CD14-positive monocyte (primary cell): ENCODE results near the gene EIF4A3. TPM values are rescaled to one million over a fixed set of nuclear protein-coding genes. Genes with fewer than 3 reads are reported as not detected.

ENCODE experiments used
- DNase-seq, 3 donors: peaks; one replicate each; pipeline ENCODE4 v3.0.0-alpha.2; 2011 to 2022
- H2AFZ ChIP-seq: 2 replicates; pipeline ENCODE4 v1.6.0; 2012; ENCODE audit warnings: mild to moderate bottlenecking, low read depth, low read length, inconsistent platforms; ENCODE audit not compliant: insufficient read depth, poor library complexity, severe bottlenecking
- H3K27ac ChIP-seq, 2 donors: 1 replicate in 1 of 2; 2 replicates in 1 of 2; pipeline ENCODE4 v1.5.1; 2012 to 2013; ENCODE audit warnings: low read length in 2 of 2, control low read depth in 1 of 2, inconsistent platforms in 1 of 2, low read depth in 1 of 2, mild to moderate bottlenecking in 1 of 2
- H3K27me3 ChIP-seq, 2 donors: one replicate each; pipeline versions ENCODE4 v1.6.0 to v1.6.1; 2011 to 2013; ENCODE audit warnings: low read length in 2 of 2; ENCODE audit not compliant: control insufficient read depth in 2 of 2, insufficient read depth in 2 of 2
- H3K36me3 ChIP-seq, 2 donors: replicated peaks in 1 of 2; 1 replicate in 1 of 2; 2 replicates in 1 of 2; pipeline versions ENCODE4 v1.5.1 to v1.6.1; 2012 to 2013; ENCODE audit warnings: low read length in 2 of 2, control low read depth in 1 of 2, inconsistent platforms in 1 of 2, mild to moderate bottlenecking in 1 of 2; ENCODE audit not compliant: insufficient read depth in 2 of 2, control insufficient read depth in 1 of 2
- H3K4me1 ChIP-seq, 2 donors: 1 replicate in 1 of 2; 2 replicates in 1 of 2; pipeline versions ENCODE4 v1.5.1 to v1.6.1; 2012 to 2013; ENCODE audit warnings: low read length in 2 of 2, control low read depth in 1 of 2, inconsistent platforms in 1 of 2, mild to moderate bottlenecking in 1 of 2, moderate library complexity in 1 of 2; ENCODE audit not compliant: insufficient read depth in 2 of 2, control insufficient read depth in 1 of 2
- H3K4me2 ChIP-seq: replicated peaks from 2 replicates; pipeline ENCODE3; 2012; ENCODE audit warnings: low read length, moderate library complexity, mild to moderate bottlenecking; ENCODE audit not compliant: poor library complexity, severe bottlenecking; ENCODE audit errors: extremely low read depth
- H3K4me3 ChIP-seq, 3 experiments: fragments of 200-600 bp in 1 of 3; sonication (generic) in 1 of 3; replicated peaks in 1 of 3; 1 replicate in 2 of 3; 2 replicates in 1 of 3; pipeline ENCODE4 v1.5.1; 2011 to 2013; ENCODE audit warnings: low read length in 3 of 3, mild to moderate bottlenecking in 3 of 3, control low read depth in 2 of 3, low read depth in 2 of 3, inconsistent platforms in 1 of 3, moderate library complexity in 1 of 3
- H3K79me2 ChIP-seq: 2 replicates; pipeline ENCODE4 v1.6.0; 2012; ENCODE audit warnings: mild to moderate bottlenecking, control low read depth, inconsistent platforms, low read length, moderate library complexity; ENCODE audit not compliant: insufficient read depth
- H3K9ac ChIP-seq: 2 replicates; pipeline ENCODE4 v1.6.0; 2017; ENCODE audit warnings: low read length, mild to moderate bottlenecking; ENCODE audit not compliant: insufficient read depth, poor library complexity, severe bottlenecking
- H3K9me3 ChIP-seq, 2 donors: replicated peaks in 1 of 2; 1 replicate in 1 of 2; 2 replicates in 1 of 2; pipeline versions ENCODE4 v1.5.1 to v1.6.1; 2012 to 2013; ENCODE audit warnings: low read length in 2 of 2, control low read depth in 1 of 2; ENCODE audit not compliant: control insufficient read depth in 1 of 2, insufficient read depth in 1 of 2
- H4K20me1 ChIP-seq: 2 replicates; pipeline ENCODE4 v1.6.0; 2012; ENCODE audit warnings: mild to moderate bottlenecking, low read length, control low read depth, moderate library complexity; ENCODE audit not compliant: insufficient read depth
- H3K27ac Mint-ChIP-seq, 7 donors: one replicate each; pipeline ENCODE4 v1.8.0; 2020; ENCODE audit warnings: mild to moderate bottlenecking in 7 of 7, mixed read lengths in 7 of 7, moderate library complexity in 6 of 7, inconsistent platforms in 2 of 7
- H3K27me3 Mint-ChIP-seq, 3 donors: one replicate each; pipeline ENCODE4 v1.8.0; 2021 to 2022; ENCODE audit warnings: low read depth in 3 of 3, mild to moderate bottlenecking in 3 of 3, mixed read lengths in 3 of 3, moderate library complexity in 3 of 3, inconsistent platforms in 1 of 3
- H3K36me3 Mint-ChIP-seq, 2 donors: one replicate each; pipeline ENCODE4 v1.8.0; 2020; ENCODE audit warnings: mixed read lengths in 2 of 2, inconsistent platforms in 1 of 2, mild to moderate bottlenecking in 1 of 2
- H3K4me1 Mint-ChIP-seq: one replicate; pipeline ENCODE4 v1.8.0; 2020; ENCODE audit warnings: mild to moderate bottlenecking, mixed read lengths
- H3K4me3 Mint-ChIP-seq, 2 donors: one replicate each; pipeline ENCODE4 v1.8.0; 2020; ENCODE audit warnings: mild to moderate bottlenecking in 2 of 2, mixed read lengths in 2 of 2, moderate library complexity in 1 of 2
- H3K9me3 Mint-ChIP-seq, 7 donors: one replicate each; pipeline ENCODE4 v1.8.0; 2020 to 2022; ENCODE audit warnings: mixed read lengths in 7 of 7, mild to moderate bottlenecking in 6 of 7, moderate library complexity in 6 of 7, inconsistent platforms in 2 of 7
- CTCF ChIP-seq: fragments of 200-600 bp; IDR thresholded peaks from one replicate; pipeline ENCODE4 v1.8.0; 2022; ENCODE audit warnings: antibody characterized with exemption, mild to moderate bottlenecking
- WGBS: methylation state at CpG from one replicate; pipeline ENCODE4 v1.1.5; 2013; ENCODE audit warnings: missing lambda C conversion rate; ENCODE audit not compliant: insufficient coverage; 5-methylcytosine and 5-hydroxymethylcytosine counted together
- intact Hi-C, 2 donors: fragments of 100-400 bp; cut with micrococcal nuclease; formaldehyde crosslinking; loops; one replicate each; pipeline versions ENCODE4 v1.15.0 to v1.15.1; 2023
- polyA plus RNA-seq, 3 donors: library from polyadenylated mRNA; depleted of rRNA in 1 of 3; unstranded in 2 of 3; stranded (reverse) in 1 of 3; fragments of 300-500 nt in 2 of 3; fragments of >200 nt in 1 of 3; fragmentation: Illumina TruSeq in 2 of 3; gene quantifications; 1 replicate in 2 of 3; 2 replicates in 1 of 3; pipeline ENCODE4 v1.2.3, GENCODE V29; 2012 to 2021

Gene EIF4A3
- polyA plus RNA-seq, 3 donors, result 101 to 180 (median 106) TPM

- Histone ChIP-seq H4K20me1 (no peaks in the 10 kb centered on the region), H3K27me3 (no peaks in the 10 kb centered on the region), H3K4me1 (peaks cover 35 to 39% of the 10 kb centered on the region in 2 donors), H3K36me3 (no peaks in the 10 kb centered on the region), H3K79me2 (no peaks in the 10 kb centered on the region), H3K27ac (no peak overlapping the region), H3K9ac (no peak overlapping the region), H3K9me3 (no peaks in the 10 kb centered on the region), H2AFZ (no peak overlapping the region), H3K4me3 (no peak overlapping the region), H3K4me2 (no peak overlapping the region)
- Mint-ChIP-seq H3K27ac (no peak overlapping the region), H3K4me3 (no peak overlapping the region), H3K36me3 (peaks cover 0 to 2% of the 10 kb centered on the region in 2 donors), H3K9me3 (peaks cover 0 to 2% (median 0%) of the 10 kb centered on the region in 7 donors), H3K27me3 (peaks cover 4 to 23% (median 13%) of the 10 kb centered on the region in 3 donors), H3K4me1 (peaks cover 38% of the 10 kb centered on the region)
- no peak for DNase-seq
- WGBS, result 97% methylated on average over 16 of the region's 16 CpGs
- intact Hi-C loops, result loop anchor here in 1 of 2 donors (5.0 kb wide), 1 partner anchor 173 kb away; the partner anchor contains the start of gene RNF213
- TF ChIP-seq CTCF, result no peak
Observed at GRCh38 chr17:80089762-80090161, 57.2 kb downstream of the EIF4A3 start.

- WGBS, result 91% methylated on average over 18 of the region's 34 CpGs
- Histone ChIP-seq H3K27me3 (no peaks in the 10 kb centered on the region), H3K36me3 (no peaks in the 10 kb centered on the region), H4K20me1 (no peaks in the 10 kb centered on the region), H3K4me1 (peaks cover 19 to 22% of the 10 kb centered on the region in 2 donors), H3K9me3 (no peaks in the 10 kb centered on the region), H3K4me3 (no peak overlapping the region), H3K79me2 (no peaks in the 10 kb centered on the region), H3K9ac (no peak overlapping the region), H3K27ac (no peak overlapping the region), H2AFZ (no peak overlapping the region), H3K4me2 (no peak overlapping the region)
- H3K36me3 Mint-ChIP-seq, result peaks cover 0 to 2% of the 10 kb centered on the region in 2 donors
- no peak overlapping the region for H3K27ac Mint-ChIP-seq
- TF ChIP-seq CTCF, result no peak
- no peak overlapping the region for H3K4me3 Mint-ChIP-seq
- no peak for DNase-seq
- H3K27me3 Mint-ChIP-seq, result peaks cover 5 to 23% (median 11%) of the 10 kb centered on the region in 3 donors
- intact Hi-C loops, result no loop called here
- H3K9me3 Mint-ChIP-seq, result peaks cover 0 to 2% (median 0%) of the 10 kb centered on the region in 7 donors
- peaks cover 19% of the 10 kb centered on the region for H3K4me1 Mint-ChIP-seq
Observed at GRCh38 chr17:80087346-80088265, 59.3 kb downstream of the EIF4A3 start.
